GM12878 (cell line): ENCODE data around the gene ADSS1. TPM values are rescaled to one million over a fixed set of nuclear protein-coding genes. Genes with fewer than 3 reads are reported as not detected.

Experiments
- ATAC-seq: fragments of 200-7000 bp; cut with Tn5 transposase; 3 replicates; pipeline ENCODE4 v1.9.1; 2020; ENCODE audit warnings: mild to moderate bottlenecking, moderate library complexity
- BruUV-seq: library from RNA; stranded (reverse); fragments of 400-500 nt; replicated peaks from 2 replicates; lab custom pipeline; 2021; lab: Mats Ljungman, UMichigan
- CTCF ChIA-PET: fragments of 300-600 bp; sonication (Branson Sonifier 250); formaldehyde crosslinking; extraction: SDS; loops from one replicate; lab custom pipeline; 2021; ENCODE audit warnings: inconsistent platforms; lab: Yijun Ruan, JAX
- POLR2A ChIA-PET: fragments of 350-600 bp; formaldehyde crosslinking; extraction: SDS; loops from one replicate; lab custom pipeline; 2021; ENCODE audit warnings: inconsistent platforms; lab: Charles Lee
- RAD21 ChIA-PET: fragments of 300-600 bp; sonication (Branson Sonifier 250); formaldehyde crosslinking; loops from one replicate; lab custom pipeline; 2023; ENCODE audit warnings: antibody characterized with exemption; ENCODE audit not compliant: unreplicated experiment; lab: Charles Lee
- SMC1A ChIA-PET: fragments of 300-600 bp; sonication (Branson Sonifier 250); formaldehyde crosslinking; loops from one replicate; lab custom pipeline; 2023; ENCODE audit not compliant: unreplicated experiment, uncharacterized antibody; lab: Charles Lee
- DNase-seq: peaks from one replicate; pipeline ENCODE4 v3.0.0-alpha.2; 2011; ENCODE audit warnings: low read depth, low spot score
- FAIRE-seq: peaks from 3 replicates; lab custom pipeline; 2011; peaks lifted over from hg19 to GRCh38; lab: Jason Lieb, UNC
- H2AFZ ChIP-seq: 2 replicates; pipeline ENCODE4 v1.6.0; 2011; ENCODE audit warnings: low read depth, low read length, control low read depth; ENCODE audit not compliant: control insufficient read depth
- H3K27ac ChIP-seq: 2 replicates; pipeline ENCODE4 v1.5.1; 2011; ENCODE audit warnings: control low read depth; ENCODE audit not compliant: control insufficient read depth, insufficient read depth
- H3K27me3 ChIP-seq, 2 experiments: replicated peaks in 1 of 2; 2 replicates each; pipeline versions ENCODE4 v1.6.0 to v1.6.1; 2011; ENCODE audit warnings: low read length in 1 of 2; ENCODE audit not compliant: control insufficient read depth in 2 of 2, insufficient read depth in 2 of 2
- H3K36me3 ChIP-seq, 2 experiments: 2 replicates each; pipeline ENCODE4 v1.5.1; 2011; ENCODE audit warnings: low read length in 1 of 2; ENCODE audit not compliant: control insufficient read depth in 2 of 2, insufficient read depth in 2 of 2
- H3K4me1 ChIP-seq: 2 replicates; pipeline ENCODE4 v1.6.1; 2011; ENCODE audit warnings: mild to moderate bottlenecking, low read length, moderate library complexity, mixed read lengths; ENCODE audit not compliant: control insufficient read depth, insufficient read depth
- H3K4me2 ChIP-seq: 2 replicates; pipeline ENCODE4 v1.6.0; 2011; ENCODE audit warnings: control low read depth; ENCODE audit not compliant: control insufficient read depth, insufficient read depth
- H3K4me3 ChIP-seq: fragments of 200-600 bp; sonication (generic); 2 replicates; pipeline ENCODE4 v1.5.1; 2016
- H3K79me2 ChIP-seq: 2 replicates; pipeline ENCODE4 v1.6.0; 2011; ENCODE audit warnings: low read length; ENCODE audit not compliant: control insufficient read depth, insufficient read depth
- H3K9ac ChIP-seq: 2 replicates; pipeline ENCODE4 v1.8.0; 2011; ENCODE audit warnings: low read length, control low read depth, mixed read lengths; ENCODE audit not compliant: control insufficient read depth, insufficient read depth
- H3K9me3 ChIP-seq: replicated peaks from 3 replicates; pipeline ENCODE4 v1.5.1; 2011; ENCODE audit warnings: mild to moderate bottlenecking, low read length; ENCODE audit not compliant: control insufficient read depth, insufficient read depth
- H4K20me1 ChIP-seq: 2 replicates; pipeline ENCODE4 v1.6.0; 2011; ENCODE audit not compliant: control insufficient read depth, insufficient read depth
- ASH2L ChIP-seq: fragments of 300-600, 200-600 bp; sonication (generic); IDR thresholded peaks from 2 replicates; pipeline ENCODE4 v1.6.1; 2017; ENCODE audit warnings: low read depth, mild to moderate bottlenecking, borderline replicate concordance
- PRDM15 ChIP-seq: fragments of 450-650 bp; formaldehyde crosslinking; IDR thresholded peaks from 2 replicates; pipeline ENCODE4 v1.4.0; 2020; ENCODE audit warnings: mild to moderate bottlenecking, moderate library complexity
- SUZ12 ChIP-seq: fragments of 200-600 bp; sonication (generic); IDR thresholded peaks from one replicate; pipeline ENCODE4 v1.6.1; 2018; ENCODE audit warnings: antibody characterized with exemption, mild to moderate bottlenecking; ENCODE audit not compliant: unreplicated experiment
- WGBS: methylation state at CpG from one replicate; pipeline ENCODE4 v1.1.6; 2016; ENCODE audit warnings: low lambda C conversion rate; ENCODE audit not compliant: insufficient replicate concordance, insufficient coverage; ENCODE audit errors: missing lambda C conversion rate; 5-methylcytosine and 5-hydroxymethylcytosine counted together
- in situ Hi-C: fragments of 300-500 bp; cut with MboI; formaldehyde crosslinking; loops from 9 replicates; pipeline ENCODE4 v1.14.3; 2018; ENCODE audit warnings: mixed read lengths
- intact Hi-C: fragments of 100-400 bp; cut with micrococcal nuclease; formaldehyde crosslinking; loops from one replicate; pipeline ENCODE4 v1.14.2; 2022; ENCODE audit not compliant: unreplicated experiment
- polyA plus RNA-seq, 11 experiments: library from polyadenylated mRNA; depleted of rRNA in 4 of 11; unstranded in 6 of 11; stranded (reverse) in 5 of 11; fragments of >200 nt; fragmentation: Nextera tagmentation in 4 of 11; fragmentation: Illumina TruSeq in 1 of 11; extraction: Ambion mirVana in 4 of 11; extraction: Trizol in 1 of 11; gene quantifications; 1 replicate in 1 of 11; 2 replicates in 10 of 11; pipeline versions ENCODE4 v1.2.1 to v1.2.3, GENCODE V29; 2011 to 2016; ENCODE audit warnings: inconsistent platforms in 2 of 11, missing spikeins in 2 of 11, low read depth in 1 of 11
- total RNA-seq, 4 experiments: library from RNA; depleted of rRNA in 3 of 4; stranded (reverse); fragments of >200 nt in 3 of 4; fragmentation: Illumina TruSeq in 1 of 4; extraction: Trizol in 1 of 4; gene quantifications; 2 replicates each; pipeline versions ENCODE4 v1.2.1 to v1.2.3, GENCODE V29; 2013 to 2021

The ADSS1 gene
- total and polyA plus RNA-seq, 10 of the 15 experiments (the other 5 are each of a cell fraction or from before 2014, with no cell fraction given) = 0.11 to 0.45 (median 0.28) TPM; not detected in 5

DNA sequence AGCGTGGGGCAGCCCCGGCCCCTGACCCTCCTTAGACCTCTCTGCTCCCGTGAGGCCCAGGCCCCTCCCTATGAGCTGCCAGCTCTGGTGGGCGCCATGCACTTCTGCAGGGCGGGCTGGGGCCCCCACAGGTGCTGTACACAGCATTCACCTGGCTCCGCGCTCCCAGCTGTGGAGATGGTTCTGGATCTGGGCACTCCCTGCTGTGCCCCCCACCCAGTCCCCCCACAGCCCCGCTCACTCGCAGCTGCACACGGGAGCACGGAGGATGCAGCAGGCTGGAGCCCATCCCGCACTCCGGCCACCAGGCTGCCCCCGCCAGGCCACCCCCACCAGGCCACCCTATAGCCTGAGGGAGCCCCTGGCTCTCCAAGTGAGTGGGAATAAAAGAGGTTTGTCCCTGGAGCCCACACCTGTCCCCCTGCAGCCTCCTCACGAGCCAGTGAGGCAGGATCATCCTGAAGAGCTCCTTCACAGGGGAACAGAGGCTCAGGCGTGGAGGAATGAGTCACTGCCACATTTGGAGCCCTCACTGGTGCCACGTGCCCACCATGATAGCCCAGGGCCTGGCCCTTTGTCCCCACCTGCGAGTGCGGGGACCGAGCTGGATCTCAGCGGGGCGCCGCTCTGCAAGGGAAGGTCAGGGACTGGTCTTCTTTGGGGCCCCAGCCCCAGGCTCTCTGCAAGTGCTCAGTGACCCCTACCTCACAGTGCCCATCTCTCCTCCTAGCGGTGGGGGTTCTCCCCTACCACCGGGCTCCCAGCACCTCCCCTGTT lies 1.9 kb downstream of the ADSS1 start (continued):
- TF ChIP-seq PRDM15 (CRISPR knock-in tag) = no peak

DNA sequence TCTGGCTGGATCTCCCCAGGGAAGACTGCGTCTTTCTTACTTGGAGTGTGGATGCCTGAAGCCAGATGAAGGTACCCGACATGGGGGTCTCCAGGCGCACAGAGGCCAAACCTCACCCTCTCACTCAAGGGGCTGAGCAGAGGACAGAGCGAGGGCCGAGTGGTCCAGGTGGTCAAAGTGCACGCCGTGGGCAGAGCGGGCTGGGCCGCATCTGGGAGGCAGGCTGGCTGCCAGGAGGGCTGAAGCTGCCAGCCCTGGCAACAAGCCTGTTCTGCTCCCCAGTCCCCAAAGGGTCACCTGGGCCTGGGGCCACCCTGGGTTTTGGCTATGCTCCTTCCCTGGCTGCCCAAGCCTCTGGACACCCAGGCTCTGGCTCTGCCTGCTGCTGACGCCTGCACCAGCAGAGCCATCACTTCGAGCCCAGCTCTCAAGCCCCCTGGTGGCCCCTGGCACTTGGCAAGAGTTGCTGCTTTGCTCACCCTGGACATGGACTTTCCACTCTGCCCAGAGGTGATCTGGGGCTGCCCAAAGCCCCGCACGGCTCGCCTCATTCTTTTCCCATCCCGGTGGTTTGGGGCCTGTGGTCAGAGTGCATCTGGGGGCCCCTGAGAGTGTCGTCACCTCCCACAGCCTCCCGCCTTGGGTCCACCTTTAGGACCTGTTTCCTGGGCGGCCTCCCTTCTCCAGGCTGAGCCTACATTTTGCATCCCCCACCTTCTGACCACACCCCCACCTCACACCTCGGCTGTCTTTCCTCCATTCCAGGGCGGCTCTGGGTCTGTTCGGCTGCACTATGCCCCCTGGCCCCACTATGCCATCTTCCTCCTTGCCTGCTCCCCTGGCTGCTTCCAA lies 2.8 kb downstream of the ADSS1 start:
- RAD21 ChIA-PET = no interaction called here
- FAIRE-seq = no peak
- H3K79me2 ChIP-seq = no peaks in the 10 kb centered on the region
- no peaks in the 10 kb centered on the region for H4K20me1 ChIP-seq
- no peak overlapping the region for H3K4me3 ChIP-seq
- BruUV-seq = no TSS peak
- CTCF ChIA-PET = no interaction called here
- ATAC-seq = no peak
- no peak overlapping the region for H3K27ac ChIP-seq
- H3K9me3 ChIP-seq = no peaks in the 10 kb centered on the region
- H3K36me3 ChIP-seq = no peaks in the 10 kb centered on the region
- intact Hi-C loops = no loop called here
- no peak for TF ChIP-seq SUZ12
- TF ChIP-seq ASH2L = no peak
- no peak overlapping the region for H3K4me2 ChIP-seq
- H3K4me1 ChIP-seq = no peaks in the 10 kb centered on the region
- WGBS = 29% methylated on average over 21 of the region's 21 CpGs
- H3K9ac ChIP-seq = no peak overlapping the region
- in situ Hi-C loops = no loop called here
- POLR2A ChIA-PET = no interaction called here
- DNase-seq = no peak
- H2AFZ ChIP-seq = no peak overlapping the region
- SMC1A ChIA-PET = no interaction called here
- peaks cover 0 to 4% of the 10 kb centered on the region in 2 experiments; a peak in 1 of 4 replicates for H3K27me3 ChIP-seq
